Common myeloid progenitor, CD34-positive (primary cell): Measurements from ENCODE around the gene DNAJC18.

Experiments
- CTCF ChIA-PET: fragments of 350-600 bp; sonication (Branson Sonifier 250); formaldehyde crosslinking; loops from one replicate; lab custom pipeline; 2021; ENCODE audit warnings: antibody characterized with exemption; lab: Charles Lee
- POLR2A ChIA-PET: fragments of 350-600 bp; sonication (Branson Sonifier 250); formaldehyde crosslinking; loops from one replicate; lab custom pipeline; 2021; ENCODE audit warnings: antibody characterized with exemption; lab: Charles Lee
- DNase-seq, 3 donors: peaks; one replicate each; pipeline versions ENCODE4 v3.0.0 to v3.0.0-alpha.2; 2013
- H3K27ac ChIP-seq, 2 experiments: 1 replicate in 1 of 2; 2 replicates in 1 of 2; pipeline ENCODE4 v1.7.0; 2013; ENCODE audit warnings: inconsistent platforms in 2 of 2, low read length in 2 of 2, mild to moderate bottlenecking in 2 of 2, low read depth in 1 of 2, moderate library complexity in 1 of 2; ENCODE audit not compliant: severe bottlenecking in 2 of 2, insufficient read depth in 1 of 2, poor library complexity in 1 of 2
- H3K27me3 ChIP-seq, 5 experiments: replicated peaks in 2 of 5; 1 replicate in 3 of 5; 2 replicates in 2 of 5; pipeline versions ENCODE4 v1.6.1 to v1.7.0; 2013; ENCODE audit warnings: low read length in 4 of 5, mild to moderate bottlenecking in 2 of 5, moderate library complexity in 2 of 5, inconsistent platforms in 1 of 5; ENCODE audit not compliant: insufficient read depth in 5 of 5, control insufficient read depth in 4 of 5
- H3K36me3 ChIP-seq, 4 experiments: 1 replicate in 2 of 4; 2 replicates in 2 of 4; pipeline versions ENCODE4 v1.6.1 to v1.7.0; 2013; ENCODE audit warnings: low read length in 3 of 4, control low read depth in 1 of 4, mild to moderate bottlenecking in 1 of 4; ENCODE audit not compliant: control insufficient read depth in 4 of 4, insufficient read depth in 4 of 4
- H3K4me1 ChIP-seq, 4 experiments: 1 replicate in 3 of 4; 2 replicates in 1 of 4; pipeline versions ENCODE4 v1.6.1 to v1.7.1; 2013; ENCODE audit warnings: low read length in 3 of 4, mild to moderate bottlenecking in 3 of 4, control low read depth in 1 of 4, inconsistent platforms in 1 of 4, moderate library complexity in 1 of 4; ENCODE audit not compliant: control insufficient read depth in 4 of 4, insufficient read depth in 4 of 4; ENCODE audit errors: control extremely low read depth in 1 of 4
- H3K4me3 ChIP-seq, 7 experiments: 1 replicate in 4 of 7; 2 replicates in 3 of 7; pipeline versions ENCODE4 v1.5.1 to v1.7.0; 2013; ENCODE audit warnings: mild to moderate bottlenecking in 7 of 7, low read length in 6 of 7, moderate library complexity in 6 of 7, inconsistent platforms in 2 of 7, low read depth in 2 of 7, control low read depth in 1 of 7; ENCODE audit not compliant: insufficient read depth in 4 of 7, control insufficient read depth in 1 of 7; ENCODE audit errors: extremely low read depth in 1 of 7
- H3K9me3 ChIP-seq, 5 experiments: 1 replicate in 4 of 5; 2 replicates in 1 of 5; pipeline versions ENCODE4 v1.6.1 to v1.7.1; 2013; ENCODE audit warnings: low read length in 4 of 5, mild to moderate bottlenecking in 2 of 5, inconsistent platforms in 1 of 5, low read depth in 1 of 5, moderate library complexity in 1 of 5; ENCODE audit not compliant: control insufficient read depth in 4 of 5, insufficient read depth in 2 of 5; ENCODE audit errors: control extremely low read depth in 1 of 5
- WGBS: methylation state at CpG from one replicate; pipeline ENCODE4 v1.1.5; 2013; ENCODE audit not compliant: insufficient coverage; 5-methylcytosine and 5-hydroxymethylcytosine counted together

Gene DNAJC18

GRCh38 chr5:139473565-139473964, 34.2 kb upstream of the DNAJC18 start:
- ChIA-PET POLR2A (interaction anchor here (1.1 kb wide), 1 partner anchor 9 kb away, joined by 3 read pairs; the partner anchor contains the start of gene STING1), CTCF (interaction anchor here (1.3 to 7.6 kb wide), 5 partner anchors 9 to 55 kb away, joined by 3 to 44 read pairs (median 6); partner anchors contain the start of gene STING1)
- 83% methylated on average over 1 of the region's 2 CpGs for WGBS
- H3K27ac ChIP-seq, result peak overlapping the region; percentile 52 to 84
- H3K9me3 ChIP-seq, result no peaks in the 10 kb centered on the region
- no peaks in the 10 kb centered on the region for H3K27me3 ChIP-seq
- H3K36me3 ChIP-seq, result peaks cover 0 to 37% (median 18%) of the 10 kb centered on the region in 4 experiments
- DNase-seq, result no peak
- H3K4me3 ChIP-seq, result no peak overlapping the region
- peaks cover 13 to 98% (median 88%) of the 10 kb centered on the region in 4 experiments for H3K4me1 ChIP-seq

GRCh38 chr5:139473105-139473504, 33.8 kb upstream of the DNAJC18 start:
- Histone ChIP-seq H3K27me3 (no peaks in the 10 kb centered on the region), H3K4me1 (peaks cover 13 to 98% (median 88%) of the 10 kb centered on the region in 4 experiments), H3K4me3 (no peak overlapping the region), H3K36me3 (peaks cover 0 to 33% (median 14%) of the 10 kb centered on the region in 4 experiments), H3K9me3 (no peaks in the 10 kb centered on the region), H3K27ac (peak overlapping the region in 1 of 2 experiments; percentile 84)
- 88% methylated on average over 8 of the region's 8 CpGs for WGBS
- DNase-seq, result no peak
- ChIA-PET POLR2A (interaction anchor here (1.1 kb wide), 1 partner anchor 9 kb away, joined by 3 read pairs; the partner anchor contains the start of gene STING1), CTCF (interaction anchor here (0.7 to 7.6 kb wide), 8 partner anchors 9 to 54 kb away, joined by 3 to 44 read pairs (median 5); partner anchors contain the start of genes DNAJC18 and STING1)

- H3K4me1 ChIP-seq, result peaks cover 13 to 93% (median 85%) of the 10 kb centered on the region in 4 experiments
- H3K27me3 ChIP-seq, result no peaks in the 10 kb centered on the region
- H3K27ac ChIP-seq, result peak overlapping the region in 1 of 2 experiments; percentile 49
- H3K9me3 ChIP-seq, result no peaks in the 10 kb centered on the region
- 72% methylated on average over 8 of the region's 15 CpGs for WGBS
- peaks cover 0 to 27% (median 8%) of the 10 kb centered on the region in 4 experiments for H3K36me3 ChIP-seq
- no peak for DNase-seq
- CTCF ChIA-PET, result interaction anchor here (0.7 to 7.6 kb wide), 7 partner anchors 9 to 54 kb away, joined by 3 to 44 read pairs (median 6); partner anchors contain the start of genes DNAJC18 and STING1
- H3K4me3 ChIP-seq, result peak overlapping the region in 1 of 7 experiments; percentile 4
- POLR2A ChIA-PET, result interaction anchor here (1.1 kb wide), 1 partner anchor 10 kb away, joined by 3 read pairs; the partner anchor contains the start of gene STING1
Measured at GRCh38 chr5:139472386-139473030, 33.2 kb upstream of the DNAJC18 start.

DNA sequence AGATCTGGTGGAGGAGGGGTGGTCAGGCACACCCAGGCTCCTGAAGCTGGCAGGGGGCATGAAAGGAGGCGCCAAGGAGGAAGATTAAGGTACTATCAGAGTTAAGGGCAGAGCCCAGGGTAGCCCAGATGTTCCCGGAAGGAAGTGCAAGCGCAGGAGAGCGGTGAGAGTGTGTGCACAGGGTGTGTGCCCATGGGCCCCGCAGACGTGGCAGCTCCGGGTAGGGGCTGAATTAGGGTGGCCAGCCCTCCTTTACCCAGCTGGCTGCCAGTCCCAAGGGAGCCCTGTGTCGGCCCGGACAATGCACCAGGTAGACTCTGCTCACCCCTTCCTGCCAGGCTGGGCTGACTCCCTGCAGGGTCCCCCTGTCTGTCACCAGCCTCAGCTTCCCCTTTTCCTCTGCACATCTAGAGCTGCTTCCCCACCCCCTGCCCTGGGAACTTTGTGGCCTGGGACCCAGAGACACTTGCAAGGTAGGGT, 31.5 kb upstream of the DNAJC18 start, which contains the start of gene SMIM33:
Gene SMIM33 (plus strand): TSS at position 184 of the 480 bp plus-strand sequence. CDS start 118 bp downstream, at position 302.
- H3K4me1 ChIP-seq, result peaks cover 13 to 77% (median 71%) of the 10 kb centered on the region in 4 experiments
- peak in 2 of 3 donors; percentile 74 to 82 for DNase-seq
- no peaks in the 10 kb centered on the region for H3K9me3 ChIP-seq
- CTCF ChIA-PET, result interaction anchor here (0.9 to 3.5 kb wide), 10 partner anchors 11 to 50 kb away, joined by 3 to 13 read pairs (median 4); partner anchors contain the start of gene STING1
- peak within 1 kb of the TSS in 1 of 2 experiments; percentile 34 for H3K27ac ChIP-seq
- 0% methylated on average over 6 of the region's 9 CpGs for WGBS
- no peaks in the 10 kb centered on the region for H3K27me3 ChIP-seq
- peaks cover 0 to 13% (median 2%) of the 10 kb centered on the region in 4 experiments for H3K36me3 ChIP-seq
- POLR2A ChIA-PET, result interaction anchor here (0.7 to 1.0 kb wide), 4 partner anchors 11 to 204 kb away, joined by 3 to 5 read pairs (median 4); partner anchors contain the start of gene DNAJC18
- peak within 1 kb of the TSS in 5 of 7 experiments; percentile 31 to 54 (median 51) for H3K4me3 ChIP-seq

GRCh38 chr5:139468421-139468931, 29.2 kb upstream of the DNAJC18 start:
- no peak overlapping the region for H3K27ac ChIP-seq
- DNase-seq, result no peak
- POLR2A ChIA-PET, result interaction anchor here (0.6 kb wide), 1 partner anchor 8 kb away, joined by 3 read pairs; no protein-coding TSS in a partner anchor
- no peaks in the 10 kb centered on the region for H3K27me3 ChIP-seq
- H3K4me1 ChIP-seq, result peaks cover 3 to 53% (median 48%) of the 10 kb centered on the region in 4 experiments
- no peaks in the 10 kb centered on the region for H3K9me3 ChIP-seq
- 74% methylated on average over 5 of the region's 8 CpGs for WGBS
- CTCF ChIA-PET, result interaction anchor here (2.4 to 3.5 kb wide), 2 partner anchors 13 to 45 kb away, joined by 10 to 13 read pairs; partner anchors contain the start of gene STING1
- no peaks in the 10 kb centered on the region for H3K36me3 ChIP-seq
- no peak overlapping the region for H3K4me3 ChIP-seq

DNA sequence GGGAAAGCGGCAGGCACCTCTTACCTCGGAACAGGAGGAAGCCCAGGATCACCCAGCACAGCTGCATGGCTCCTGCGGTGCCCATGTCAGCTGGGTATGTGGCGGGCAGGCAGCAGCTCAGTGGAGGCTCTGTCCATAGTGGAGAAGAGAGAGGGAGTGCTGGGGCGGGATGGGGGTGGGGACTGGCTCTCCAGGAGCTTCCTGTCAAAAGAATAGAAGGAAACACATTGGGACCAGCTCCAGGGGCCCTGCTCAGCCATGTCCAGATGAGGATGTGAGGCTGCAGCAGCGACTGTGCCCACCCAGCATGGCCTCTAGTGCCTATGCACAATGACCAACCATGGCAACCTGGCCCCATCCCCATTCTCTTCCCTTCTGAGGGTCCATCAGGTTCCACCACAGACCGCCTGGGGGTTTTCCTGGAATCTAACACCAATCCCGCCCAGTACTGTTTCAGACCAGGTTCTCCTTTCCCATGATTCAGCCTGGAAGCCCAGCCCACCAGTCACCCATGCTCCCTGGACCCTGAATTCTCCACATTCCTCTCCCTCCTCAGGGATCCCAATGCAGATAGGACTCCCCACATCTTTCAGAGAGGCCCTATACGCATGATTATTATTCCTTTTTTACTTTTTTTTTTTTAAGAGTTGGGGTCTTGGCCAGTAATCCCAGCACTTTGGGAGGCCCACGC, 23.4 kb upstream of the DNAJC18 start, which contains the start of gene ECSCR:
Gene ECSCR (minus strand): TSS at position 158 of the 691 bp plus-strand sequence. CDS start 73 bp downstream, at position 85.
- Histone ChIP-seq H3K27ac (no peak within 1 kb of the TSS), H3K4me1 (peaks cover 0 to 19% (median 10%) of the 10 kb centered on the region in 4 experiments), H3K27me3 (no peaks in the 10 kb centered on the region), H3K4me3 (no peak within 1 kb of the TSS), H3K36me3 (no peaks in the 10 kb centered on the region), H3K9me3 (no peaks in the 10 kb centered on the region)
- WGBS, result 90% methylated on average over 7 of the region's 10 CpGs
- ChIA-PET POLR2A (no interaction called here), CTCF (interaction anchor here (0.7 to 1.9 kb wide), 3 partner anchors 35 to 51 kb away, joined by 3 to 5 read pairs (median 3); no protein-coding TSS in a partner anchor)
- no peak for DNase-seq
